ENCODE measurements around the gene MTFMT. TPM values are rescaled to one million over a fixed set of nuclear protein-coding genes. Genes with fewer than 3 reads are reported as not detected.
A peak's percentile ranks its signal among the peaks of the same experiment; 100 is the strongest.

MTFMT gene
- total and polyA plus RNA-seq, 2 of the 4 experiments (the other 2 are of a cell fraction): 8.9 to 21.3 TPM

DNA sequence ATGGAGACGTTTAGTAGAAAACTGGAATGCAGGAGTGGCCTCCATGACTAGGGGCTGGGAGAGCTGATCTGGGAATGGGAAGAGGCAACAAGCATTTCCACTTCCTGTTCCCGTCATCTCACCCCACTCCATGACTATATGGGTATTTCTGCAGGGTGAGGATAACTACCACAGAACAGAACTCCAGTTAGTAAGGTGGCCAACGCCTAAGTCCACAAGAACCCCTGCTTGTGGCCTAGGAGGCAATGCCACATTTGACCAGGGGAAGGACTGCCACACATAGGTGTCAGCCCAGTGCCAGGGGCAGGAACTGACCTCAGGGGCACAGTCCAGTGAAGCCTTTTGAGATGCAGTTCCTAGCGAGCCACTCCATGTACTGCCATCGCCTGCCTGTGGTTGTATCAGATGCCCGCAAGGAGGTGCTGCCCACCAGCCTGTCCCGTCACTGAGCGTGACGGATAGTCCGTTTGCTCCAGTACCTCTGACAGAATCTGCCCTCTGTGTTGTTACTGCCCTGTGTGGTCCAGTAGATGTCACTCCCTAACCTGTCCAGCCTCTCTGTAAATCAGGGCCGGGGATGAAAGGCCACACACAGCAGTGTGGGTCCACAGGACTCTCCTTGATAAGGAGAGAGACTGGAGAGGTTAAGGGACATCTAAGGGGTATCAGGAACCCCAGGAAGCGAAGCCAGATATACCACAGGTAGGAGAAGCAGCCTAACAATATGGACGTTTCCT lies 3.5 kb upstream of the MTFMT start:
- Histone ChIP-seq H3K4me2 (ENCODE audit: low read depth, low read length) (no peak overlapping the region), H3K27me3 (ENCODE audit: control insufficient read depth, insufficient read depth, low read length) (no peaks in the 10 kb centered on the region), H2AFZ (replicated peaks; ENCODE audit: low read length, poor library complexity) (peak overlapping the region; percentile 70), H3K56ac (ENCODE audit: extremely low read depth, insufficient read depth, low read length) (no peak overlapping the region), H2BK20ac (ENCODE audit: low read depth, low read length) (no peak overlapping the region), H3K79me1 (ENCODE audit: low read depth in 1 of 2, low read length in 2 of 2) (peaks cover 9 to 15% of the 10 kb centered on the region in 2 experiments; a peak in 3 of 4 replicates), H2BK15ac (ENCODE audit: low read depth, low read length) (no peak overlapping the region), H2BK120ac (ENCODE audit: low read depth, low read length) (no peak overlapping the region), H4K91ac (ENCODE audit: insufficient read depth, low read depth, low read length) (no peak overlapping the region), H3K36me3 (ENCODE audit: control insufficient read depth, insufficient read depth, low read length) (no peaks in the 10 kb centered on the region), H2AK5ac (ENCODE audit: low read depth, low read length) (no peak overlapping the region), H3K4me1 (ENCODE audit: control insufficient read depth, insufficient read depth, low read length) (peaks cover 2% of the 10 kb centered on the region; the same call in 1 of the 2 replicates), H3K9me1 (ENCODE audit: insufficient read depth, low read length) (peaks cover 7% of the 10 kb centered on the region; the same call in 1 of the 2 replicates), H3K18ac (ENCODE audit: low read depth, low read length) (no peak overlapping the region), H3K14ac (replicated peaks; ENCODE audit: low read depth, low read length) (no peak overlapping the region), H3K9ac (ENCODE audit: low read depth, low read length) (no peak overlapping the region), H3K9me3 (ENCODE audit: control insufficient read depth, insufficient read depth, low read length) (no peaks in the 10 kb centered on the region), H3K4ac (ENCODE audit: low read depth, low read length) (no peak overlapping the region), H3K4me3 (ENCODE audit: insufficient read depth, low read depth, low read length) (no peak overlapping the region), H4K20me1 (ENCODE audit: insufficient read depth, low read length) (0 out of 2 replicates have a peak, but pooled peaks cover 6% of the 10 kb centered on the region), H2BK5ac (ENCODE audit: low read depth, low read length, poor library complexity, severe bottlenecking) (no peak overlapping the region), H3K27ac (ENCODE audit: insufficient read depth, low read length) (no peak overlapping the region), H3K23ac (ENCODE audit: low read depth, low read length) (no peak overlapping the region; the same call in 1 of the 2 replicates), H4K5ac (ENCODE audit: low read depth, low read length) (no peak overlapping the region), H4K8ac (ENCODE audit: low read depth in 2 of 2, low read length in 2 of 2) (peak overlapping the region in 1 of 2 experiments; percentile 43; a peak in 1 of 4 replicates), H2AK9ac (replicated peaks; ENCODE audit: low read depth, low read length, poor library complexity) (peak overlapping the region; percentile 26)
- no TSS peak for BruUV-seq (replicated peaks)
- in situ Hi-C loops (cut with MboI; ENCODE audit: low sequenced_read_pairs) (loop anchor here (10.0 kb wide), 2 partner anchors 52 to 242 kb away; no protein-coding TSS in a partner anchor), dilution Hi-C loops (cut with HindIII; ENCODE audit: low sequenced_read_pairs, unreplicated experiment) (no loop called here), intact Hi-C loops (cut with micrococcal nuclease) (loop anchor here (1.0 to 10.0 kb wide), 6 partner anchors 50 to 301 kb away; partner anchors contain the start of gene RNU5A-1)
- CTCF ChIA-PET: interaction anchor here (0.9 to 2.0 kb wide), 9 partner anchors 10 to 68 kb away, joined by 3 to 21 read pairs (median 7); partner anchors contain the start of gene SLC51B
- POLR2A ChIA-PET (ENCODE audit: unreplicated experiment): no interaction called here
- no CpG with 5 or more reads among the region's 13 CpGs for WGBS, 2 experiments (ENCODE audit: extremely low coverage in 2 of 2, insufficient read length in 1 of 2)
- DNase-seq (peak; percentile 61), ATAC-seq (ENCODE audit: low read depth) (peak; percentile 38)
- TF ChIP-seq MXI1 (IDR thresholded peaks at IDR 0.05; ENCODE audit: borderline replicate concordance, low read depth, low read length) (no peak), NFE2L2 (IDR thresholded peaks at IDR 0.05; ENCODE audit: low read depth, low read length) (no peak), RFX5 (IDR thresholded peaks at IDR 0.05; ENCODE audit: low read depth, low read length) (no peak), FOS (IDR thresholded peaks at IDR 0.05; ENCODE audit: low read depth, low read length) (no peak), RAD21 (IDR thresholded peaks at IDR 0.05; ENCODE audit: low read length) (peak; percentile 75), ELK1 (IDR thresholded peaks at IDR 0.05; ENCODE audit: borderline replicate concordance, low read depth, low read length) (no peak), CEBPB (IDR thresholded peaks at IDR 0.05; ENCODE audit: low read depth, low read length) (no peak), RCOR1 (IDR thresholded peaks at IDR 0.05; ENCODE audit: insufficient replicate concordance, low read length) (no peak), SMC3 (IDR thresholded peaks at IDR 0.05; ENCODE audit: low read depth, low read length) (peak; percentile 59), BHLHE40 (IDR thresholded peaks at IDR 0.05; ENCODE audit: low read depth, low read length) (no peak), CTCF (conservative IDR thresholded peaks at IDR 0.05; ENCODE audit: low read depth, low read length) (peak; percentile 65), CHD1 (IDR thresholded peaks at IDR 0.05; ENCODE audit: low read depth, low read length) (no peak), POLR2A (IDR thresholded peaks at IDR 0.05; ENCODE audit: low read depth, low read length) (no peak)
- TF ChIP-seq, protein P1, sequence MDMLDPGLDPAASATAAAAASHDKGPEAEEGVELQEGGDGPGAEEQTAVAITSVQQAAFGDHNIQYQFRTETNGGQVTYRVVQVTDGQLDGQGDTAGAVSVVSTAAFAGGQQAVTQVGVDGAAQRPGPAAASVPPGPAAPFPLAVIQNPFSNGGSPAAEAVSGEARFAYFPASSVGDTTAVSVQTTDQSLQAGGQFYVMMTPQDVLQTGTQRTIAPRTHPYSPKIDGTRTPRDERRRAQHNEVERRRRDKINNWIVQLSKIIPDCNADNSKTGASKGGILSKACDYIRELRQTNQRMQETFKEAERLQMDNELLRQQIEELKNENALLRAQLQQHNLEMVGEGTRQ (IDR thresholded peaks at IDR 0.05; ENCODE audit: low read depth, low read length): no peak

Measured in IMR-90 (cell line).